COLO829 (cell line): ENCODE measurements around the gene RELT.
A peak's percentile ranks its signal among the peaks of the same experiment; 100 is the strongest.

Experiments used
- DNase-seq: peaks from one replicate; pipeline ENCODE4 v3.0.0; 2012; ENCODE audit warnings: low spot score

RELT gene, protein sequence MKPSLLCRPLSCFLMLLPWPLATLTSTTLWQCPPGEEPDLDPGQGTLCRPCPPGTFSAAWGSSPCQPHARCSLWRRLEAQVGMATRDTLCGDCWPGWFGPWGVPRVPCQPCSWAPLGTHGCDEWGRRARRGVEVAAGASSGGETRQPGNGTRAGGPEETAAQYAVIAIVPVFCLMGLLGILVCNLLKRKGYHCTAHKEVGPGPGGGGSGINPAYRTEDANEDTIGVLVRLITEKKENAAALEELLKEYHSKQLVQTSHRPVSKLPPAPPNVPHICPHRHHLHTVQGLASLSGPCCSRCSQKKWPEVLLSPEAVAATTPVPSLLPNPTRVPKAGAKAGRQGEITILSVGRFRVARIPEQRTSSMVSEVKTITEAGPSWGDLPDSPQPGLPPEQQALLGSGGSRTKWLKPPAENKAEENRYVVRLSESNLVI

DNA sequence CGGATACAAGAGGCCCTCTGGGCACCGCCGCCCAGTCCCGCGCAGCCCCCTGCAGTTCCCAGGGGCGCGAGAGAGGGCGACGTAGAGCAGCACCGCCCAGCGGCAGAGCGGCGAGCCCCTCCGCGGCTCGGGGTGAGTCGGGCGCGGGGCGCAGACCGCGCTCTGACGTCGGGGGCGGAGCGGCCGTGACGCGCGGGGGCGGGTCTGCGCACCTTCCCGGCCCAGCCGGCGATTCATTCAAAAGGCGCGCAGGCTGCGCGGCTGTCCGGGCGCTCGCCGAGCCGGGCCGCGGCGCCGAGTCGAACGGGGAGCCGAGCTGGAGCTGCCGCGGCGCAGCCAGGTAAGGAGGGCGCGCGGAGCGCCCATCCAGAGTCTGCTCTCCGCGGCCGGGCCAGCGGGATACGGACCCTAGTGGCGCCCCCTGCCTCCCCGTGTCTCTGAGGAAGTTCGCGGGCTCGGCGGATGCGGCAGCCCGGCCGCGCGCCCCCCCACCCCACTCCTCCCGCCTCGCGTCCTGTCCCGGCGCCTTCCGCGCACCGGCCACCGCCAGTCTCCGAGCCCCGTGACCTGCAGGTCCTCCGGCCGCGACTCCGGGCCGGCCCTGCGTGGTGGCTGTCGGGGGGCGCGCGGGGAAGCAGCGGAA lies at the start of gene RELT:
RELT (plus strand) TSS at position 240 of the 643 bp plus-strand sequence. CDS start 12,738 bp downstream, outside the sequence.
- DNase-seq: peak; percentile 90

DNA sequence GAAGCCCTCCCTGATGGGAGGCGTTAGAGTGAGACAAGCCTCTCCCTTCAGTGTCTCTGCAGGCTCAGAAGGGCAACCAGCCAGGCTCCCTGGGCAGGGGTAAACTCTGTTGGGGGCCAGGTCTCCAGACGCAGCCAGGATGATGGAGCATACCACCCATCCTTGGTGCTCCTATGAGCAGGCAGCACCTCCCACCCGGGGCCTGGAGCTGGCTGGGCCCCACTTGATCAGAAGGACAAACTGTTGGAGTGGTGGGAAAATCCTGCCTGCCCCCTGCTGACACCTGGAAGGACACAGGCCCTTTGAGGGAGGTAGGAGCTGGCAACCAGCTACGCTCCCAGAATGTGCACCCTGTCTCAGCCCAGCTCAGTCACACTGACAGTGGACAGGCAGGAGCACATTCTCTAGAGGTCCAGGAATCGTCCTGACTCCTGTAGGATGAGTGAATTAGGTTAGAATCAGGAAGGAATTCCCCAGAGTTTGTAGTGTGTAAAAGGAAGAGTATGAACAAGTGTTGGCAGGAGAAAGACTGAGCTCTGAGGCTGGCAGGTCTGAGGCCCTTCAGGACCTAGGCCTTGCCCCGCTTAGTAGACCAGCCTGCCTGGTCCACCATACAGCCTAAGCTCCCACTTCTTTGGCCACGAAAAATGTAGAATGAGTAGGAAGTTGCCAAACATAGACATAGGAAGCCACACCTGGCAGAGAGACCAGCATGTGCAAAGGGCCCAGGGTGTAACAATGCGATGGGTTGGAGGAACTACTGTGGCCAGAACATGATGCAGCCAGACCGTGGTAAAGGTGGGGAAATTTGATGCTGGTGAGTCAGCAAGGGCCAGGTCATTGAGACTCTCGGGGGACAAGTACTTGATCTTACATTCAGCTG lies 49.0 kb upstream of the RELT start:
- DNase-seq: no peak

DNA sequence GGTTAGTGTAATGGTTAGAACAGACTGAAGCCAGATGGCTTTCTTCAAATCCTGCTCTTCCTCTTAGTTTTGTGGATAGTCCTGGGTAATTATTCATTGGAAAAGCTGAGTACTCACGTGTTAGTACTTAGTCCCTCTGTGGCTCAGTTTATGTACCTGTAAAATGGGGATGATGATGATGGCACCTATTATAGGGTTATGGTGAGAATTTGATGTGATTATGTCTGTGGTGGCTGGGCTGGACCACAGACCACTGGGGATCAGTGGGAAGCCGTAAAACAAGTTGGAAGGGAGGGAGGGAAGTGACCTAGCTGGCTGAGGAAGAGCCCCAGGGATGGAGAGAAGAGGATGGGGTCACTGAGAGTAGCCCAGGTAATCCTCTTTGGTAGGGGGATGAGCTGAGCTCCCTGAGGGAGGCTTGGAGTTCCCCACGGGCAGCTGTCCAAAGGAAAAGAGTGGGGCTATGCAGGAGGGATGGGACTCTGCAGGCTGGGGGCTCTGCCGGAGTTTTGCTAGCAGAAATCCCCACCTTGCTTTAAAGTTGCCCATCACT lies 48.3 kb upstream of the RELT start:
- DNase-seq: no peak

DNA sequence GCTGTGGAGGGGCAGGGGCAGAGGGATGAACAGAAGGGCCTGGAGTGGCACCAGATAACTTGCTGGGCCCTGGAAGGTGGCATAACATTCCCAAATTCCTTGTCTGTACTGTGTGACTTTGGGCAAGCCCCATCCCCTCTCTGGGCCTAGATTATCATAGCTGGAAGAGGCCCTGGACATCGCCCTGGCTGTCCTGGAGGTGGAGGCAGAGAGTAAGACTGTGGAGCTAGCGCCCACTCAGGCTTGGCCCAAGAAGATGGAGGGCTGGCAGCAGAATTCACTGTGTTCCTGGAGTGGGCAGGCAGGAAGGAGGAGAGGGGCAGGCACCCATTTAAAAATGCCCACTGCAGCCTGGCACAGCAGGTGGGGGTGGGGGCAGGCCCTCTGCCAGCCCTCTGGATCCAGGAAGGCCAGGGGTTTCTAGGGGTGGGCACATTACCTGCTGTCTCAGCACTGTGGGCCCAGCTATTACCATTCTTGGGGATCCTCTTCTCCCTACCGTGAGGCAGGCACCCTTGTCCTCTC lies 45.6 kb upstream of the RELT start:
- no peak for DNase-seq

DNA sequence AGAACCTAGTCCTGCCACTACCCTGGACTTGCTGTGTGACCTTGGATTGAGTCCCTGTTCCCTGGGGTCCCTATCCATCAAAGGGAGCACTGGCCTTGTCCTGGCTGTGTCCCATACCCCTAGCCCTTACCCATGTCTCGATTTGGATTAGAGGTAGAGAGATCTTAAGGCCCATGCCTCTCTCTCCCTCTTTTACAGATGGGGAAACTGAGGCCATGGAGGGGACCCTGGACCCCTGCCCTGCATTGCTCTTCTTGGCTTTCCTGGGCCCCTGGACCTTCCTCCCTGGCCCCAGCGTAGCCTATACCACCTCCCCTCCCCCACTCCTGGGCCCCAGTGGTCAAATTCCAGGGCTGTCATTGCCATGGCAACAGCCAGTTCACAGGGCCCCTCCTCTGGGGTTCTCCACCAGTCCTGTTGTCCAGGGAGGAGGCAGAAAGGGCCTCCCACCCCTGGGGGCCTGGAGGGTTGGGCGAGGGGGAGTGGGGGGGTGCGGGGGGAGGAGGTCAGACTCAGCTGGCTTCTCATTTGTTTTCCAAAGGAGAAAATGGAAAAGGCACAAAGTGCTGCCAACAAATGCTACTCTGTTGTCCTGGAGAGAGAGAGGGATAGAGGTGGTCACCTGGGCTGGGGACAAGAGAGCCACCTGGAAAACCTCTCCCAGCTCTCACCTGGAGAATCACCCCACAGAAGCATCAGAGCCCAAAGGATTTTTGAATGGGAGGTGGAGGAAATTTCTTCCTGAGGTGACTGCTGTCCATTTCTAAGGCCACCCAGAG lies 44.9 kb upstream of the RELT start:
- DNase-seq: no peak

DNA sequence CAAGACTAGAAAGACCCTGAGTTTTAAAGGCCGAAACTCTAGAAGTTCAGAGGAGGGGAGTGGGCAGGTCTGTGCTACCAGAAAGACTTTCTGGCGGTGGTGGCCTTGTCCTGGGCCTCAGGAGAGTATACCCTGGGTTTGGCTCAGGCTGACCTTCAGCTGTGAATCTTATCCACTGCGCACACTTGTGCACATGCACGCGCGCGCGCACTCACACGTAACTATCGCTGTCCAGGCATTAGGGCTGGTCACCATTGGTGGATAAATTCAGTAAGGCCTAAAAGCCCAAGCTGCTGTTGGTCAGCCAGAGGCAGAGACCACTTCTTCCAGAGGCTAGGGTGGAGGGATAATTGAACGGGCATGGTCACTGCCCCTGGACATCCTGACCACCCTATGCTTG lies 43.0 kb upstream of the RELT start:
- DNase-seq: no peak

DNA sequence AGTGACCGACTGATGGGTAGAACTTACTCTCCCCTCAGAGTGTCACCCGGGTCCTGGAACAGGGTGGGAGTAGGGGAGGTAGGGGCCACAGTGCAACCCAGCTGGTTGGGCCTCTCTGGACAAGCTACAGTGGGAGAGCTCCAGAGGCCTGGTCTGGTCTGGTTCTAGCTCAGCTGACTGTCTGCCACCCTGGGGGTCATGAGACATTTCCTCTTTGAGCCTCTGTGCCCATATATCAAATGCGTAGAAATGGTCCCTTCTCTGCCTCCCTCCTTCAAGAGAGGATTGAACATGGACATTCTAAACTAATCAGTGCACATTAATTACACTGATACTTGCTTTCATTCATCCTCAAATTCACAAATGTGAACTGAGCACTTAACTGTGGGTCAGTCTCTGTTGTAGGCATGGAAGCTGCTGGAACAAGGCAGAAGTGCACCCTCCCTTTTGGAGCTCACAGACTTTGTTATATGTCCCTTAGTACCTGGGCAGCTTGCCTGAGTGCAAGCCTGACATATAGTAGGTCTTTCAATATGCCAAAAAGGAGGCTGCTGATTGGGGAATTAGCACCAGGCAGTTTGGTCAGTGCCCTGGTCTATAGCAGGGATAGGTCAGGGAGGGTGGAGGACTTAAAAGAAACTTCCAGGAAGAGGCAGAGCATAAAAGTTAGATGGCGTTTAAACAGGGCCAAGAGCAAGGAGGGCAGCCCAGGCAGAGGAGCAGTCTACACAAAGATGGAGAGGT lies 42.4 kb upstream of the RELT start:
- no peak for DNase-seq

DNA sequence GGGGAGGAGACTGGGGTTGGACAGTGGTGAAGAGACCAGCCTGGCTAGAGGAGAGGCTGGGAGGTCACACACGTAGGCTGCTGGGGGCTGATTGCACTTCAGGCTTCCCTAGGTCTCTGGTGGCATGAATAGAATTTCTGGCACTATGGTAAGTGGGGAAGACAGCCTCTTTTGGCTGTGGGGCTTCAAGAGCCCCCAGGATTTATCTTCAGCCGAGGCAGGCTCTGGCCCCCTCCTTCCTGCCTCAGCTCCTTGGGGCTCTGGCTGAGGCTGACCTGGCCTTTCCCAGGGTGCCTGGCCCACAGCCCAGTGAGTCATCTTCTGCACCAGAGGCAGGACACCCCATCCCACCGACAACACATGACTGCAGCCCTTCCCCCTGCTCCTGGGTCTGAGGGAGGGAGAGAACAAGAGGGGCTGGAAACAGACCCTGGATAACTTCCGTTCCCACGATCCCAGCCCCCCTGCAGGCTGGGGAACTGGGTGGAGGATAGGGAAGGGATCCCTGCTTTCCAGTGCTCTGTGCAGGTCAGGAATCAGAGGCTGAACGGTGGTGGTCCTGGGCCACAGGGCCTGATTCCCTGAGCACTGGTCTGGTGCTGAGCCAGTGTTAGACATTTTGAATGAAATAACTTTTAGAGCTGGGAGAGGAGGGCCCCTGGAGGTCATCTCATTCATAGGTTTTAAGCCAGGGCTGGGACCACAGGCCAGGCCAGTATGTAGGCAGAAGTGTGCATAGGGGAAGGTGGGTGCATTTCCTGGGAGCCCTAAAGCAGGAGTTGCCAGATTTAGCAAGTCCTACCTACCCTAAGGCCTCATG lies 41.6 kb upstream of the RELT start:
- DNase-seq: no peak

DNA sequence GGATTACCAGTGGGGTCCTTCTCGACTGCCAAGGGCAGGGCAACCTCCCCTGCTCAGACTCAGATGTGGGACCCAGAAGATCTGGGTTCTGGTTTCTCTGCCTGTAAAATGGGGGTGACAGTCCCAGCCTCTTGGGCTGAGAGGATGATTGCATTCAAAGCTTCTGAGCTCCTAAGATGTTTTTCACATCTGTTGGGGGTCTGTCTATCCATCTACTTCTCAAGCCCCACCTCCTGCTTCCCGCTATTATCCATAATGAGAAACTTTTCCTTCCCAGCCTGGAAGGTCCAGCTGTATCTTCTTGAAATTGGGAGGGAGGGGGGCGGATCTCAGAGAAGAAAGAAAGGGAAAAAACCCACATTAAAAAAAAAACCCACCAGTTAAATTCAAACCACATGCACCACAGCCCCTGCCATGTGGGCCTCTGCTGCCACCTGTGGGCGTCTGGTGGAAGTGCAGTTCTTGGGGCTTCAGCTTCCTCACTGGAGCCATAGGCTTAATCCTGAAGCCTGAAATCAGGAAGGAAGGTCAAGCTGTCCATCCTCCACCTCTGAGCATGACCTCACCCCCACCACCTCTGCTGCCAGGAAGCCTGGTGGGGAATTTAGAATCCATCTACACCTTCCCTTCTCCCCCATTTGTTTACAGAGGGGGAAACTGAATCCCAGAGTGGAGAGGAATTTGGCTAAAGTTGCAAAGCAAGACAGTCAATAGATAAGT lies 40.8 kb upstream of the RELT start:
- DNase-seq: peak; percentile 92

DNA sequence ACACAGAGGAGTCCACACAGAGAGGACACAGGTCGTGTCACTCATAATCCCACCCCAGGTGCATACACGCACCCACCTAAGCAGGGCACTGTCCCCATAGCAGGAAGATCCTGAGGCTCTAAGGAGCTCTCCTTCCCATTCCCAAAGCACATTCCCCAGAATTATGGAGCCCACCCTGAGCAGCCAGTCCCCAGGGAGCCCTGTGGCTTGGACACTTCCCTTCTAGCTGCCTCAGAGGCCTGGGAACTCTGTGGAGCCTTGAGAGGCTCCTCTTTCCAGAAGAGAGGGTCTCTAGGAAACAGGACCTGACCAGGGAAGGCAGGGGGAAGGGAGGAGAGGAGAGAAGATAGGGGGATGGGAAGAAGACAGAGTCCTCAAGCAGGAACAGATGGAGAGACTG lies 38.4 kb upstream of the RELT start:
- no peak for DNase-seq

DNA sequence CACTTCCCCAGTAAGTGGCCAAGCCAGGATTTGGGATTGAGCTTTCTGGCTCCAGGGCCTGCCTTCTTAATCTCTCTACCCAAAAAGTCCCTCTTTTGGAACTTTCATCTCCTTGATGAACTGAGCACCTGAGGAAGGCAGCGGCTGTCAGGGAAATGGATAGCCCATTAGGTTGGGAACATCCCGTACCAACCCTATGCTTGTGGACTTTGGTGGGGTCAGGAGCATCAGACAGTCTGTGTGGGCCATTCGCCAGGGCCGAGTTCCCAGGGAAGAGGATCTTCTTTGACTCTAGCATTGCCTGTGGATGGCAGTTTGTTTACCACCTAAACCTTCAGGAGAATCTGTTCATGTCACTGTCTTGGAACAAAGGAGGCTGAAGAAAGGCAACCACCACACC lies 37.9 kb upstream of the RELT start:
- no peak for DNase-seq

DNA sequence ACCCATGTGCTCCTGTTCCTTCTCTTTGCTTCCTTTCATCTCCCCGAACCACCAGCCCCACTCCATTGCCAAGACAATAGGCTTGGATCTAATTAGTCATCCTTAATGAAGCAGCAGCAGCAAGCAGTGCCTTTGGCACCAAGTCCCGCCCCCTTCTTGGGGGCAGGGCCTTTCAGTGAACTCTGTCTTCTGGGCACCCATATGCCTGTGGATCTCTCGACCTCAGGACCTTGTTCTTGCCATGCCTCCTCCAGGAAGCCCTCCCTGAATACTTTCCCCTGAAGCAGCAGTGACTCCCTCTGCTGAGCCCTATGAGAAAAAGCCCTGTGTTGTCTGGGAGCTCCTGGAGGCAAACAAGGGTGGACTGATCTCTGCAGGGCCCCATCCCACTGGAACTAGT lies 36.0 kb upstream of the RELT start:
- DNase-seq: no peak

DNA sequence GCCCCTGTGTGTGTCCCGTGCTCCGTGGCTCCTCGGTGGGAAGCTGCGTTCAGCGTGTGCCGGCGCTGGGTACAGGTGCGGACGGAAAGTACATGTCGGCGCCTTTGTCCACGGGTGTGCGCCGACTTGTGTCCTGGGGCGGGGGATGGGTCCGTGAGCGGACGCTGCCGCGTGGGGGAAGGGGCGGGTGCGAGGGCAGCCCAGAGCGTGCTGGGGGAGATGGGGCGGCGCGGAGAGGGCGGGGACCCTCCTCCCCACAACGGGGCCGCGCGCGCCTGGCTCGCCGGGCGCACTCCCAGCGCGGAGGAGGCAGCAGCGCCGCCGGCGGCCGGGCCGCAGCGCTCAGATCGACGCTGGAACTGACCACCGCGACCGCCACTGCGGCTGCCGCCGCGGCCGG lies 33.6 kb upstream of the RELT start:
- DNase-seq: no peak

DNA sequence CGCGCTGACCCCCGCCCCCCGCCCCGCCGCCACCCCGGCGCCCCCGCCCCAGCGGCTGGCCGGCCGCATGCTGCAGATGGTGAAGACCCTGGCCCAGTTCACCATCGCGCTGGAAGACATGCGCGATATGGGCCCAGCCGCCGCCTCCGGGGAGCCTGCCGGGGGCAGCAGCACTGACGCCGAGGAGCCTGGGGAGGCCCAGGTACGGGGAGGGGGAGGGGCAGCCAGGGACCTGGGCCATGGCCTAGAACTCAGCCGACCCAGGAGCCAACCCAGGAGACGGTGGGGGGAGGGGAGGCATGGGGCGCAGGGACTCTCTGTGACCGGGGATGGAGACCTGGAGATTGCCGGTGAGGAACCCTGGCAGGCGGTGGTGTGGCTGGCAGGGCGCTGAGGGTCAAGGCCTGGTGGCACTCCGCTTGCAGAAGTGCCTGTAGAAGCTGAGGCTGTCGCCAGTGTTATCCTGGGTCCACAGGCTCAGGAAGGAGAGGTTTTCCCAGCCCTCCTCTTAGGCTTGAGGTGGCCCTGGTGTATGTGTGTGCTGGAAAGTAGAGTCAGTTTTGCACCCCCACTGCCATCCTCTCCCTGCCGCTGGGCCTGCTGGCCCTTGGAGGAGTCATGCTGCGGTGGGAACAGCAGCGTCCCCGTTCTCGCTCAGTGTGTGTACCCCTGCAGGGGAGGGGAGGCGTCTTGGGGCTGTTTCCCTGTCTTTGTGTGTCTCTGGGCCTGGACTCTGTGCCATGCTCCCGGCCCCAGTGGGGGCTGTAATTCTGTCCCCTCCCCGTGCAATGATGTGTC lies 32.9 kb upstream of the RELT start:
- no peak for DNase-seq

DNA sequence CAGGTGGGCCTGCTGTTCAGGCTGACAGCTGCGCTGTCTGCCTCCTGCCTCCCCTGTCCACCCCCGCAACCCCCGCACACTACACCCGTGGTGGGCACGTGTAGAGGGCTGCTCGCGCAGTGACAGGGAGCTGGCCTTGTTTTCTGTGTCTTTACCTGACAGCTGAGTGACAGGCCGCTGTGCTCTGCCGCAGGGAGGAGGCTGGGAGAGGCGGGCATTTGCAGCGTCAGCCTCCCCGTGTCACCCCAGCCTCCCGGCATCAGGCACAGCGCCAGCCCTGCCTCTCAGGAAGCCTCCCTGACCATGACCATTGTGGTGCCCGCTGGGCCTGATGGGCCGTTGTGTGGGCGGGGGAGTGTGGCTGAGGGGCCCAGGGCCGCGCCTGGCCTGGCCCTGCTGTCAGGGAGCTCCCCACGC lies 32.0 kb upstream of the RELT start:
- no peak for DNase-seq

DNA sequence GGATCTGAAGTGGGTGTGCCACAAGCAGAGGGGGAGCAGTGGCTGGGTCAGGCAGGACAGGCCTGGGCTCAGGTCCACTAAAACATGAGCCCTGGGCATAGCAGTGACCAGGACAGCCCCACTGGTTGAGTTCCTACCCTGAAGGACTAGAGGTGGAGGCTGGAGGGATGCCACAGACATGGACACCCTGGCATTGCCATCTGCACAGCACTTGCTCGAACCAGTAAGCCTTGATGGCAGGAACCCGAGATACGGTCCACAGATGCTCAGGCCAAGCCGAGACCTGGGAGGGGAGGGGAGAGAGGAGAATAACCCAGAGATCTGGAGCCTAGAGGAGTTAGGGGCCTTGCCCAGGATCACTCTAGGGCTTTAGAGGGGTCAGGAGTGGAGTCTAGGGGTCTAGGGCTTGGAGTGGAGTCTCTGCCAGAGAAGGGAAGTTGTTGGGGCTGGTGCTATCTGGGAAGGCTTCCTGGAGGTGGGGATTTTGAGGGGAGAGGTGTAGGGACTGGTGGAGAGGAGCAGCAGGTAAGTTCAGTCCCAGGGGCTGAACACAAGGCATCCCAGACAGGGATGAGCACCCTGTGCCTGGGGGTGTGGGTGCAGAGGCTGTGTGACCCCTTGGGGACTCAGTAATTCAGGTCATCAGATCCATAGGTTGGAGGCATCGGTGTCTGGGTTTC lies 30.6 kb upstream of the RELT start:
- no peak for DNase-seq

DNA sequence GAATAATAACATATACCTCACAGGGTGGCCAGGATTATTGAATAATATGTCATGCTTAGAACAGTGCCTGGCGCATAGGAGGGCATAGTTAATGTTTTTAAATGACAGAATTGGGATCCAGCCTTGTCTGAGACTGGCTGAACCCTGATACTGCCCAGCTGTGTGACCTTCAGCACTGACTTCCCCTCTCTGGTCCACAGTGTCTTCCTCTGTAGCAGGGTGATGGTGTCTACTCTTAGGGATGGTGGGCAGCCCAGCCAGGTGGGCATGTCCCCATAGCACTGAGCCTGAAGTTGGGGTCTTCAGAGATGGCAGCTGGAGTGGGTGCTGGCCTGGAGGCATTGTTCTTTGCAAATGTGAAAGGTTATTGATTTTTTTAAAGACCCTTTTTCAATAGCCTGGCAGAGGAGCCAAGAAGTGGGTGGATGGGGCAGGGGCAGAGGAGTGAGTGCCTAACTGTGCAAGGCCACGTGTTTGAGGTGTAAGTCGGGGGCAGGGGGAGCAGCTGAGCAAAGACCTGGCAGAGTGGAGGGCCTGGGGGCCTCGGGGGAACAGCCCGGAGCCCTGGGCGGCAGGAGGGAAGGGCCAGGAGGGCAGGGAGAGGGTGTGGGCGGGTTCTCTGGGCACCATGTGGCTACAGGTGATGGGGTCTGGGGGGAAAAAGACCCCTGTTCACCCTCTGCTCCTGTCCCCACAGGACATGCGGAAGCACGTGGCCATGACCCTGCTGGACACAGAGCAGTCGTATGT lies 29.8 kb upstream of the RELT start:
- DNase-seq: no peak
